Activated naive CD8-positive, alpha-beta T cell treated with anti-CD3 and anti-CD28 coated beads, Interleukin-2, amount 50 U/mL, for 24 hours (primary cell): ENCODE measurements around the gene TSPO.
"Not testable (repeated sequence)": the region's sequence is repeated elsewhere in the genome, so short reads cannot be mapped to it uniquely, and the experiment has no call there.

Experiments used
- ATAC-seq: fragments of 150-1000 bp; cut with Tn5 transposase; one replicate; pipeline ENCODE4 v1.10.0; 2021
- DNase-seq: peaks from one replicate; pipeline ENCODE4 v3.0.0; 2021
- H3K27ac Mint-ChIP-seq: one replicate; pipeline ENCODE4 v1.8.0; 2021; ENCODE audit warnings: mild to moderate bottlenecking, mixed read lengths
- H3K27me3 Mint-ChIP-seq: one replicate; pipeline ENCODE4 v1.8.0; 2021; ENCODE audit warnings: mixed read lengths
- H3K36me3 Mint-ChIP-seq: one replicate; pipeline ENCODE4 v1.8.0; 2021; ENCODE audit warnings: low read depth, mixed read lengths
- H3K4me1 Mint-ChIP-seq: one replicate; pipeline ENCODE4 v1.8.0; 2021; ENCODE audit warnings: mixed read lengths
- H3K4me3 Mint-ChIP-seq: one replicate; pipeline ENCODE4 v1.8.0; 2021; ENCODE audit warnings: mild to moderate bottlenecking, moderate library complexity, mixed read lengths
- H3K9me3 Mint-ChIP-seq: one replicate; pipeline ENCODE4 v1.8.0; 2021; ENCODE audit warnings: mixed read lengths

The TSPO gene

GRCh38 chr22:43151251-43152002 lies at the start of gene TSPO:
Gene TSPO (plus strand): TSS chr22:43151559. CDS start chr22:43159239, 7,680 bp downstream.
- ATAC-seq = peak; percentile 50
- Mint-ChIP-seq H3K27ac (peak within 1 kb of the TSS; percentile 78), H3K4me3 (peak within 1 kb of the TSS; percentile 82), H3K36me3 (no peaks in the 10 kb centered on the region), H3K9me3 (no peaks in the 10 kb centered on the region), H3K27me3 (no peaks in the 10 kb centered on the region), H3K4me1 (peaks cover 46% of the 10 kb centered on the region)
- DNase-seq = peak; percentile 68

DNA sequence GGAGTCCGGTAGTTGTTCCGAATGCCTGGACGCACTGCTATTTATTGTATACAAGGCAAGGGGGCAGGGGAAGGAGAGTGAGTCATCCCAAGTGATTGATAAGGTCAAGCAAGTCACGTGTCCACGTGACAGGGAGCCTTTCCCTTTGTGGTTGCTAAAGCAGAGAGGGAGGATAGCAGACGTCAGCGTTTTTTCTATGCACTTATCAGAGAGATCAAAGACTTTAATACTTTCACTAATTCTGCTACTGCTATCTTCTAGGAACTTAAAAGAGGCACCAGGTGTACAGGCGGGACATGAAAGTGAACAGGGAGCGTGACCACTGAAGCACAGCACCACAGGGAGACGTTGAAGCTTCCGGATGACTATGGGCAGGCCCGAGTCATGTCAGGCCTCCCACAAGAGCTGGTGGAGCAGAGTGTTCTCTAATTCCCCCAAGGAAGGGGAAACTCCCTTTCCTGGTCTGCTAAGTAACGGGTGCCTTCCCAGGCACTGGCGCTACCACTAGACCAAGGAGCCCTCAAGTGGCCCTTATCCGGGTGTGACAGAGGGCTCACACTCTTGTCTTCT lies 47.2 kb upstream of the TSPO start:
- H3K4me3 Mint-ChIP-seq = peak overlapping the region; percentile 1
- not testable (repeated sequence) for H3K36me3 Mint-ChIP-seq, DNase-seq, H3K27me3 Mint-ChIP-seq, H3K27ac Mint-ChIP-seq, H3K9me3 Mint-ChIP-seq, ATAC-seq
- peaks cover 14% of the 10 kb centered on the region for H3K4me1 Mint-ChIP-seq

DNA sequence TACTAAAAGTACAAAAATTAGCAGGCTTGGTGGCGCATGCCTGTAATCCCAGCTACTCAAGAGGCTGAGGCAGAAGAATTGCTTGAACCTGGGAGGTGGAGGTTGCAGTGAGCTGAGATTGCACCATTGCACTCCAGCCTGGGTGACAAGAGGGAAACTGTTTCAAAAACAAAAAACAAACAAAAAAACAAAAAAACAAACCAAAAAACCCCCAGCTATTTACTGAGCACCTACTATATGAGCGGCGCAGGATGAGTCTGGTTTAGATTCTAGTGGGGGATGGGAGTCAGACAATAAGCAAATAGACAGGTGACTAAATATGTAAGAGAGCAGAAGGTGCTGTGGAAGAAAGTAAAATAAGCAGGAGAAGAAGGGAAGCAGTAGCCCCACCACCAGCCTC lies 46.4 kb upstream of the TSPO start:
- not testable (repeated sequence) for DNase-seq, H3K9me3 Mint-ChIP-seq, ATAC-seq, H3K4me3 Mint-ChIP-seq, H3K36me3 Mint-ChIP-seq, H3K27me3 Mint-ChIP-seq, H3K27ac Mint-ChIP-seq
- peaks cover 14% of the 10 kb centered on the region for H3K4me1 Mint-ChIP-seq

DNA sequence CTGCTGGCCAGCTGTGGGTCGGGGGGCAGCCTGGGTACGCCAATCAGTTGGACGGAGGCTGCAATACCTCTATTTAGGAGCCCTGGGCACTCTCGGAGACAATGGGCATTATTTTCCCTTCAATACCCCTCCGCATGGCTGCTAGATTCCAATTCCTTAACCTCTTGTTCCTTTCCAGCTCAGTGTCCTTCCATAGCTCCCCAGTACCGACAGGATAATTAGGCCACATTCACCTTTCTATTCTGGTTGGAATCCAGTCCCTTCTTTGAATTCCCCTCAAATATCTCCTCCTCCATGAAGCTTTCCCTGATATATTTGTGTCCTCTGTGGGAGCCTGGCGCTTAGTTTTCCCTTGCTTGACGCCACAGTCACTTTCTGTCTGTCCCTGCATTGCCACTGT lies 45.1 kb upstream of the TSPO start:
- no peak for DNase-seq
- H3K4me3 Mint-ChIP-seq = no peak overlapping the region
- peaks cover 10% of the 10 kb centered on the region for H3K27me3 Mint-ChIP-seq
- no peaks in the 10 kb centered on the region for H3K9me3 Mint-ChIP-seq
- no peak overlapping the region for H3K27ac Mint-ChIP-seq
- no peak for ATAC-seq
- H3K4me1 Mint-ChIP-seq = peaks cover 12% of the 10 kb centered on the region
- no peaks in the 10 kb centered on the region for H3K36me3 Mint-ChIP-seq

GRCh38 chr22:43109511-43109910 lies 41.8 kb upstream of the TSPO start:
- no peak overlapping the region for H3K27ac Mint-ChIP-seq
- no peaks in the 10 kb centered on the region for H3K36me3 Mint-ChIP-seq
- no peak overlapping the region for H3K4me3 Mint-ChIP-seq
- no peak for DNase-seq
- H3K27me3 Mint-ChIP-seq = peaks cover 10% of the 10 kb centered on the region
- ATAC-seq = no peak
- H3K4me1 Mint-ChIP-seq = peaks cover 8% of the 10 kb centered on the region
- H3K9me3 Mint-ChIP-seq = no peaks in the 10 kb centered on the region

- H3K27me3 Mint-ChIP-seq = peaks cover 10% of the 10 kb centered on the region
- H3K9me3 Mint-ChIP-seq = no peaks in the 10 kb centered on the region
- no peak overlapping the region for H3K27ac Mint-ChIP-seq
- no peaks in the 10 kb centered on the region for H3K36me3 Mint-ChIP-seq
- ATAC-seq = no peak
- no peak for DNase-seq
- H3K4me3 Mint-ChIP-seq = peak overlapping the region; percentile 68
- H3K4me1 Mint-ChIP-seq = peaks cover 9% of the 10 kb centered on the region
These were observed 41.4 kb upstream of the TSPO start for GRCh38 chr22:43109921-43110443.

- DNase-seq (peak; percentile 38), ATAC-seq (peak; percentile 56)
- Mint-ChIP-seq H3K4me3 (peak within 1 kb of the TSS; percentile 68), H3K4me1 (peaks cover 9% of the 10 kb centered on the region), H3K36me3 (no peaks in the 10 kb centered on the region), H3K27ac (no peak within 1 kb of the TSS), H3K27me3 (peaks cover 10% of the 10 kb centered on the region), H3K9me3 (no peaks in the 10 kb centered on the region)
These were observed 40.9 kb upstream of the TSPO start, which contains the start of gene BIK for GRCh38 chr22:43110444-43110926. Gene BIK (plus strand): TSS chr22:43110750. CDS start chr22:43124023, 13,273 bp downstream.

- H3K27me3 Mint-ChIP-seq = peaks cover 10% of the 10 kb centered on the region
- no peaks in the 10 kb centered on the region for H3K9me3 Mint-ChIP-seq
- H3K36me3 Mint-ChIP-seq = no peaks in the 10 kb centered on the region
- no peak overlapping the region for H3K27ac Mint-ChIP-seq
- peak overlapping the region; percentile 55 for H3K4me3 Mint-ChIP-seq
- DNase-seq (peak; percentile 20), ATAC-seq (peak; percentile 61)
- peaks cover 9% of the 10 kb centered on the region for H3K4me1 Mint-ChIP-seq
These were observed 40.3 kb upstream of the TSPO start for GRCh38 chr22:43110927-43111623.

- H3K4me1 Mint-ChIP-seq = peaks cover 11% of the 10 kb centered on the region
- no peaks in the 10 kb centered on the region for H3K36me3 Mint-ChIP-seq
- no peaks in the 10 kb centered on the region for H3K9me3 Mint-ChIP-seq
- DNase-seq (no peak), ATAC-seq (no peak)
- no peak overlapping the region for H3K27ac Mint-ChIP-seq
- H3K4me3 Mint-ChIP-seq = no peak overlapping the region
- peaks cover 10% of the 10 kb centered on the region for H3K27me3 Mint-ChIP-seq
These were observed 37.7 kb upstream of the TSPO start for GRCh38 chr22:43113526-43114251.

GRCh38 chr22:43114958-43115357 lies 36.4 kb upstream of the TSPO start:
- H3K4me1 Mint-ChIP-seq = peaks cover 14% of the 10 kb centered on the region
- ATAC-seq (no peak), DNase-seq (no peak)
- H3K36me3 Mint-ChIP-seq = no peaks in the 10 kb centered on the region
- no peak overlapping the region for H3K27ac Mint-ChIP-seq
- H3K4me3 Mint-ChIP-seq = no peak overlapping the region
- H3K9me3 Mint-ChIP-seq = no peaks in the 10 kb centered on the region
- peaks cover 4% of the 10 kb centered on the region for H3K27me3 Mint-ChIP-seq

GRCh38 chr22:43116932-43117331 lies 34.4 kb upstream of the TSPO start:
- H3K9me3 Mint-ChIP-seq = no peaks in the 10 kb centered on the region
- ATAC-seq = no peak
- H3K36me3 Mint-ChIP-seq = no peaks in the 10 kb centered on the region
- H3K27ac Mint-ChIP-seq = no peak overlapping the region
- DNase-seq = no peak
- peaks cover 7% of the 10 kb centered on the region for H3K4me1 Mint-ChIP-seq
- peaks cover 4% of the 10 kb centered on the region for H3K27me3 Mint-ChIP-seq
- H3K4me3 Mint-ChIP-seq = no peak overlapping the region

GRCh38 chr22:43118024-43118849 lies 33.1 kb upstream of the TSPO start:
- H3K9me3 Mint-ChIP-seq = no peaks in the 10 kb centered on the region
- H3K27ac Mint-ChIP-seq = no peak overlapping the region
- peaks cover 4% of the 10 kb centered on the region for H3K27me3 Mint-ChIP-seq
- no peak for ATAC-seq
- no peak for DNase-seq
- H3K4me1 Mint-ChIP-seq = peaks cover 7% of the 10 kb centered on the region
- H3K36me3 Mint-ChIP-seq = no peaks in the 10 kb centered on the region
- no peak overlapping the region for H3K4me3 Mint-ChIP-seq

DNA sequence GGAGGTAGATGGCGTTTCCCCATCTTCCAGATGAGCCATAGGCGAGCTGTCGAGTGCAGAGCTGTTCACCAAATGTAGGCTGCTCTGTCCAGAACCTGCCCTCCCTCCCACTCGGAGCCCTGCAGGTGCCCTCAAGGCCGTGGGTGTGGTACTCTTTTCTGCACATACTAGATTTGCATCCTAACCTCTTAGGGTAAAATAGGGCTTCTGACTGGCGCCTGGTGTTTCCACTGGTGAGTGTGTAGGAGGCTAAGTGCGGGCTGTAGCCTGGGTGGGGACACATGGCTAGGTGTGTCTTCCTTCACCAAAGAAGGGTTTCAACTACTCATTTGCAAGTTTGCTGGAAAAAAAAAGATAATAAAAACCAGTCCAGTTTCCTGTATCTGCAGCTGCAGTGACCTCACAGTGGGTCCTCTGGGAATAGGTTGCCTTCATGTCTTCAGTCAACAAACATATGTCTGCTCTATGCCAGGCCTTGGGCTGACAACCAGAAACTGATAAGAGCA lies 32.4 kb upstream of the TSPO start:
- H3K9me3 Mint-ChIP-seq = no peaks in the 10 kb centered on the region
- no peak for DNase-seq
- peaks cover 4% of the 10 kb centered on the region for H3K27me3 Mint-ChIP-seq
- peak; percentile 15 for ATAC-seq
- H3K36me3 Mint-ChIP-seq = no peaks in the 10 kb centered on the region
- no peak overlapping the region for H3K27ac Mint-ChIP-seq
- peaks cover 7% of the 10 kb centered on the region for H3K4me1 Mint-ChIP-seq
- no peak overlapping the region for H3K4me3 Mint-ChIP-seq
